Tibial artery (tissue), 4 donors: ENCODE results near the gene RIMS1.

Experiments used
- DNase-seq, 2 donors: peaks; one replicate each; pipeline ENCODE4 v3.0.0-alpha.2; 2019
- H3K27ac ChIP-seq, 2 donors: fragments of 200-600 bp; sonication (generic) in 1 of 2; 1 replicate in 1 of 2; 2 replicates in 1 of 2; pipeline ENCODE4 v1.5.1; 2018 to 2019; ENCODE audit warnings: mild to moderate bottlenecking in 1 of 2
- H3K27me3 ChIP-seq, 2 donors: fragments of 200-600 bp; sonication (generic) in 1 of 2; one replicate each; pipeline versions ENCODE4 v1.5.1 to v1.6.0; 2016 to 2019
- H3K36me3 ChIP-seq, 3 donors: fragments of 200-600 bp; sonication (generic) in 2 of 3; one replicate each; pipeline ENCODE4 v1.5.1; 2016 to 2019; ENCODE audit warnings: mild to moderate bottlenecking in 2 of 3
- H3K4me1 ChIP-seq, 4 donors: fragments of 200-600 bp; sonication (generic) in 2 of 4; 1 replicate in 3 of 4; 2 replicates in 1 of 4; pipeline ENCODE4 v1.5.1; 2016 to 2019
- H3K4me3 ChIP-seq, 2 donors: fragments of 200-600 bp; sonication (generic) in 1 of 2; 1 replicate in 1 of 2; 2 replicates in 1 of 2; pipeline ENCODE4 v1.5.1; 2018 to 2019; ENCODE audit warnings: mild to moderate bottlenecking in 2 of 2
- H3K9me3 ChIP-seq, 3 donors: fragments of 200-600 bp; sonication (generic) in 1 of 3; one replicate each; pipeline ENCODE4 v1.5.1; 2016 to 2019
- intact Hi-C: fragments of 100-400 bp; cut with DNase I; formaldehyde crosslinking; loops from one replicate; pipeline ENCODE4 v1.15.0; 2023; ENCODE audit warnings: low total_unique reads
- TF ChIP-seq, protein P1 (sequence below), 2 experiments: fragments of 200-600 bp in 1 of 2; fragments of 450-650 bp in 1 of 2; IDR thresholded peaks; one replicate each; pipeline ENCODE4 v1.5.1; 2017 to 2019; ENCODE audit warnings: antibody characterized with exemption in 2 of 2, mild to moderate bottlenecking in 1 of 2, moderate library complexity in 1 of 2

Gene RIMS1

DNA sequence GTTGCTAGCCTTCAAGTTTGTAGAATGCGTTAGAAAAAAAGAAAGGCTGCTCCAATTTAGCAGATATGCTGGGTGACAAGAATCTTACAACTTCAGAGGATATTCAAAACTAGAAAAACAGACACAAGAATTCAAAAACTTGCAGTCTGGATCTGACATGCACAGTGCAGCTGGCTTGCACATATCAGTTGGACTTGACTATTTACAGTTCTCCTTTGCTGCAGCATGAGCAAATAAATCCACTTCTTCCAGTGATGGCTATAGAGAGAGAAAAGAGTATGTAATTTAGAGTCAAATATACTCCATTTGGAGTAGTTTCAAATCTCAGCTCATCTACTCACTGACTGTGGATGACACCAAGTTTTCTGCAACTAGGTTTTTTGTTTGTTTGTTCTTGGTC is 247.0 kb downstream of the RIMS1 start:
- no peaks in the 10 kb centered on the region for H3K27me3 ChIP-seq
- H3K36me3 ChIP-seq: no peaks in the 10 kb centered on the region
- no peak for DNase-seq
- intact Hi-C loops: no loop called here
- no peak overlapping the region for H3K4me3 ChIP-seq
- no peak overlapping the region for H3K27ac ChIP-seq
- H3K4me1 ChIP-seq: no peaks in the 10 kb centered on the region
- H3K9me3 ChIP-seq: no peaks in the 10 kb centered on the region
- TF ChIP-seq, protein P1, sequence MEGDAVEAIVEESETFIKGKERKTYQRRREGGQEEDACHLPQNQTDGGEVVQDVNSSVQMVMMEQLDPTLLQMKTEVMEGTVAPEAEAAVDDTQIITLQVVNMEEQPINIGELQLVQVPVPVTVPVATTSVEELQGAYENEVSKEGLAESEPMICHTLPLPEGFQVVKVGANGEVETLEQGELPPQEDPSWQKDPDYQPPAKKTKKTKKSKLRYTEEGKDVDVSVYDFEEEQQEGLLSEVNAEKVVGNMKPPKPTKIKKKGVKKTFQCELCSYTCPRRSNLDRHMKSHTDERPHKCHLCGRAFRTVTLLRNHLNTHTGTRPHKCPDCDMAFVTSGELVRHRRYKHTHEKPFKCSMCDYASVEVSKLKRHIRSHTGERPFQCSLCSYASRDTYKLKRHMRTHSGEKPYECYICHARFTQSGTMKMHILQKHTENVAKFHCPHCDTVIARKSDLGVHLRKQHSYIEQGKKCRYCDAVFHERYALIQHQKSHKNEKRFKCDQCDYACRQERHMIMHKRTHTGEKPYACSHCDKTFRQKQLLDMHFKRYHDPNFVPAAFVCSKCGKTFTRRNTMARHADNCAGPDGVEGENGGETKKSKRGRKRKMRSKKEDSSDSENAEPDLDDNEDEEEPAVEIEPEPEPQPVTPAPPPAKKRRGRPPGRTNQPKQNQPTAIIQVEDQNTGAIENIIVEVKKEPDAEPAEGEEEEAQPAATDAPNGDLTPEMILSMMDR (IDR thresholded peaks at IDR 0.05): no peak

DNA sequence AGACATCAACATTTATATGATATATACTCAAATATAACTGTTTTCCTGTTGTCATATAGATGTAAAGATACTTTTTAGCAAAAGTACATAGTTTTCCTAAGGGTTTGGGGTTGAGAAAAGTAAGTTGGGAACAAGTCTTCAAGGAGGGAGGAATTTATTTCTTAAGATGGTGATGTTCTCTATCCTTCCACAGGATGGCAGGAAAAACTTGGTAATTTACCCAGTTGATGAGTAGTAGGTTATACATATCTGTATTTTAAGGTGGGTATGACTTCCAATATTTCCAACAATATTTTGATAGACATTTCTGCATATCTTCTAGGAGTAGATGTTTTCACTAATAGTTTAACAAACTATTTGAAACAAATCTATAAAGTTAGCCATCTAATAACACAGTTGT is 254.4 kb downstream of the RIMS1 start:
- no peaks in the 10 kb centered on the region for H3K9me3 ChIP-seq
- H3K4me3 ChIP-seq: no peak overlapping the region
- no peaks in the 10 kb centered on the region for H3K4me1 ChIP-seq
- no peak overlapping the region for H3K27ac ChIP-seq
- no peak for DNase-seq
- intact Hi-C loops: no loop called here
- TF ChIP-seq, protein P1 (IDR thresholded peaks at IDR 0.05): no peak
- H3K27me3 ChIP-seq: no peaks in the 10 kb centered on the region
- H3K36me3 ChIP-seq: no peaks in the 10 kb centered on the region

DNA sequence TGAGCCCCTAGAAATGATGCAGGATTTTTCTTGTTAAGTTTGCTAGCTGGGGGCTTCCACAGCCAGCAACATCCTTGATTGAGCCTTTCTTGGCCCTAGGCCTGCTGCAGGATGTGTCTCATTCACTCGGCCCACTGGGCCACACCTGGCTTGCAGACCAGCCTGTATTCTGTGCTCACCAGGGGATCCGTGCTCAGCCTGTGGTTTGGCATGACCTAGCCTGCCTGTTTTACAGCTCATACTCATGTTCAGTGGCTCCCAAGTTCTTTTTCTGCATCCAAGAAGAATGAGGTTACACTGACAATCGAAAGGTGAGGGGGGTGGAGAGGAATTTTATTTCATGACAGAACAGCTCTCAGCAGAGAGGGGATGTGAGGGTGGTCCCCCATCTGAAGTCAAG is 263.4 kb downstream of the RIMS1 start:
- TF ChIP-seq, protein P1 (IDR thresholded peaks at IDR 0.05): no peak
- Histone ChIP-seq H3K27me3 (no peaks in the 10 kb centered on the region), H3K27ac (no peak overlapping the region), H3K4me3 (no peak overlapping the region), H3K36me3 (no peaks in the 10 kb centered on the region), H3K4me1 (no peaks in the 10 kb centered on the region), H3K9me3 (peaks cover 0 to 17% (median 0%) of the 10 kb centered on the region in 3 donors)
- DNase-seq: no peak
- intact Hi-C loops: no loop called here

DNA sequence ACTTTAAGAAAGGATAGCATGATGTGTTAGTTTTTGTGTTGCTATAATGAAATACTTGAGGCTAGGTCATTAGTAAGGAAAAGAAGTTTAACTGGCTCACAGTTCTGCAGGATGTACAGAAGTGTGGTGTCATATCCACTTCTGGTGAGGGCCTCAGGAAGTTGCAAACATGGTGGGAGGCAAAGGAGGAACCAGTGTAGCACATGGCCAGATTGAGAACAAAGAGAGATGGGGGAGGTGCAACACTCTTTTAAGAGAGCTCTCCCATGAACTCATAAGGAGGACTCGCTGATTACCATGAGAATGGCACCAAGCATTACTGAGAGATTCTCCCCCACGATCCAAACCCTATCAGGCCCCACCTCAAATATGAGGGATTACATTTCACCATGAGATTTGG is 265.4 kb downstream of the RIMS1 start:
- Histone ChIP-seq H3K9me3 (peaks cover 0 to 17% (median 0%) of the 10 kb centered on the region in 3 donors), H3K27ac (no peak overlapping the region), H3K4me3 (no peak overlapping the region), H3K27me3 (no peaks in the 10 kb centered on the region), H3K36me3 (no peaks in the 10 kb centered on the region), H3K4me1 (no peaks in the 10 kb centered on the region)
- intact Hi-C loops: no loop called here
- no peak for DNase-seq
- TF ChIP-seq, protein P1 (IDR thresholded peaks at IDR 0.05): no peak

DNA sequence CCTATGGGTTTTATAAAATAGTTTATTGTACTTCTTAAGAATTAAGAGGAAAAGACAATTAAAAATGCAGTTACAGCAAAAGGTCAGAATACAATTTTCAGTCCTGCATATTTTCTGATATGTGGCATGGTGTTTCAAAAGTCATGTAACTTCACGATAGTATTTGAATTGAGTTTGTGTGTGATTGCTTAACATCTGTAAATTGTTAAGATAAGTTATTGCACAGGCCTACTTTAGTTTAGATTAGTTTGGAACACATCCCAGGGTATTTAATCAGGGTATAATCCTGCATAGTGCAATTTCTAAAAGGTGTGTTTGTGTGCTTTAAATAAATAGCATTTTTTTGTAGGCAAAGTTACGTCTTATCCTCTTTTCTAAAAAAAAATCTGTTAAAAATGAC is 289.6 kb downstream of the RIMS1 start:
- no peaks in the 10 kb centered on the region for H3K9me3 ChIP-seq
- intact Hi-C loops: no loop called here
- H3K27ac ChIP-seq: no peak overlapping the region
- H3K4me1 ChIP-seq: no peaks in the 10 kb centered on the region
- no peaks in the 10 kb centered on the region for H3K27me3 ChIP-seq
- no peak overlapping the region for H3K4me3 ChIP-seq
- TF ChIP-seq, protein P1 (IDR thresholded peaks at IDR 0.05): no peak
- no peak for DNase-seq
- H3K36me3 ChIP-seq: no peaks in the 10 kb centered on the region
